K562 (cell line): ENCODE measurements around the gene BTBD1. TPM values are rescaled to one million over a fixed set of nuclear protein-coding genes. Genes with fewer than 3 reads are reported as not detected.
A peak's percentile ranks its signal among the peaks of the same experiment; 100 is the strongest.

Experiments used
- CTCF ChIP-seq, 3 experiments: IDR thresholded peaks in 2 of 3; conservative IDR thresholded peaks in 1 of 3; 2 replicates each; pipeline ENCODE4 v1.5.1; 2011 to 2012; ENCODE audit warnings: low read length in 3 of 3, mild to moderate bottlenecking in 3 of 3, control low read depth in 2 of 3, improper control_type of control experiment in 1 of 3, inconsistent platforms in 1 of 3, low read depth in 1 of 3, mixed read lengths in 1 of 3, moderate library complexity in 1 of 3; ENCODE audit not compliant: insufficient read depth in 2 of 3
- GABPB2 ChIP-seq: fragments of 250-450 bp; sonication (Bioruptor Pico); conservative IDR thresholded peaks from 2 replicates; pipeline ENCODE4 v1.5.1; 2021; ENCODE audit warnings: mild to moderate bottlenecking
- HNRNPK ChIP-seq: fragments of 200-400 bp; formaldehyde crosslinking; IDR thresholded peaks from one replicate; pipeline ENCODE4 v1.6.1; 2018; ENCODE audit warnings: mild to moderate bottlenecking, low read depth, low read length; ENCODE audit not compliant: poor library complexity, severe bottlenecking
- JUN ChIP-seq, 2 experiments: sonication (generic) in 1 of 2; formaldehyde crosslinking in 1 of 2; IDR thresholded peaks; 2 replicates each; pipeline versions ENCODE4 v1.6.1 to v1.8.0; 2012 to 2022; ENCODE audit warnings: borderline replicate concordance in 2 of 2, mild to moderate bottlenecking in 2 of 2, improper control_type of control experiment in 1 of 2, low read depth in 1 of 2, low read length in 1 of 2, missing genetic modification reagents in 1 of 2
- KDM5B ChIP-seq: fragments of 200-600 bp; sonication (generic); IDR thresholded peaks from 2 replicates; pipeline ENCODE4 v1.6.1; 2012; ENCODE audit warnings: low read depth, mild to moderate bottlenecking, moderate library complexity, low read length, control low read depth, inconsistent platforms; ENCODE audit not compliant: insufficient replicate concordance
- MYBL2 ChIP-seq, 2 experiments: fragments of 450-650 bp in 1 of 2; sonication (generic) in 1 of 2; formaldehyde crosslinking in 1 of 2; IDR thresholded peaks; 2 replicates each; pipeline versions ENCODE4 v1.6.1 to v1.8.1; 2017 to 2022; ENCODE audit warnings: borderline replicate concordance in 1 of 2, inconsistent platforms in 1 of 2, low read depth in 1 of 2, mild to moderate bottlenecking in 1 of 2, missing genetic modification reagents in 1 of 2, moderate library complexity in 1 of 2
- PBX2 ChIP-seq, 2 experiments: IDR thresholded peaks in 1 of 2; conservative IDR thresholded peaks in 1 of 2; 2 replicates each; pipeline ENCODE4 v1.6.1; 2016; ENCODE audit warnings: low read depth in 2 of 2, mild to moderate bottlenecking in 1 of 2, missing compliant biosample characterization in 1 of 2, missing genetic modification characterization in 1 of 2, moderate library complexity in 1 of 2
- TSC22D4 ChIP-seq: fragments of 450-650 bp; IDR thresholded peaks from 2 replicates; pipeline ENCODE4 v1.6.1; 2016; ENCODE audit warnings: missing genetic modification characterization, missing biosample characterization, control low read depth
- U2AF2 ChIP-seq: fragments of 200-400 bp; formaldehyde crosslinking; optimal IDR thresholded peaks from 2 replicates; pipeline ENCODE3; 2017; ENCODE audit warnings: low read depth, mild to moderate bottlenecking, low read length
- ZBTB17 ChIP-seq: fragments of 450-650 bp; formaldehyde crosslinking; IDR thresholded peaks from 2 replicates; pipeline ENCODE4 v1.4.0; 2020; ENCODE audit warnings: mild to moderate bottlenecking
- ZFP1 ChIP-seq: fragments of 450-650 bp; formaldehyde crosslinking; IDR thresholded peaks from 2 replicates; pipeline ENCODE4 v1.4.0; 2020; ENCODE audit warnings: mild to moderate bottlenecking, mixed read lengths
- ZNF134 ChIP-seq: fragments of 250-450 bp; sonication (Bioruptor Pico); conservative IDR thresholded peaks from 2 replicates; pipeline ENCODE4 v1.4.0; 2020
- ZNF165 ChIP-seq: fragments of 250-450 bp; sonication (Bioruptor Pico); IDR thresholded peaks from 2 replicates; pipeline ENCODE4 v1.4.0; 2020; ENCODE audit warnings: borderline replicate concordance
- ZNF589 ChIP-seq: fragments of 200-800 bp; sonication (Bioruptor generic); IDR thresholded peaks from 2 replicates; pipeline ENCODE4 v1.6.1; 2016; ENCODE audit warnings: low read depth, missing genetic modification characterization, missing compliant biosample characterization
- ZNF780A ChIP-seq: fragments of 250-450 bp; sonication (Bioruptor Pico); IDR thresholded peaks from 2 replicates; pipeline ENCODE4 v1.5.0; 2021; ENCODE audit warnings: mild to moderate bottlenecking
- polyA plus RNA-seq, 8 experiments: library from polyadenylated mRNA; depleted of rRNA in 4 of 8; stranded (reverse) in 5 of 8; unstranded in 3 of 8; fragments of >200 nt; fragmentation: Nextera tagmentation in 2 of 8; fragmentation: Illumina TruSeq in 1 of 8; extraction: Ambion mirVana in 2 of 8; extraction: Trizol in 1 of 8; gene quantifications; 2 replicates each; pipeline versions ENCODE4 v1.2.1 to v1.2.3, GENCODE V29; 2011 to 2014; ENCODE audit warnings: inconsistent platforms in 1 of 8, missing spikeins in 1 of 8
- total RNA-seq, 7 experiments: library from RNA; depleted of rRNA in 6 of 7; stranded (reverse); fragments of >200 nt in 6 of 7; fragmentation: Illumina TruSeq in 2 of 7; extraction: Trizol in 2 of 7; gene quantifications; 2 replicates each; pipeline versions ENCODE4 v1.2.1 to v1.2.3, GENCODE V29; 2011 to 2021; ENCODE audit warnings: low replicate concordance in 1 of 7
- TF ChIP-seq, protein P1 (sequence below): fragments of 250-450 bp; sonication (Bioruptor Pico); IDR thresholded peaks from 2 replicates; pipeline ENCODE4 v1.8.0; 2021; ENCODE audit warnings: borderline replicate concordance, mild to moderate bottlenecking, moderate library complexity; ENCODE audit not compliant: poor library complexity, severe bottlenecking
- TF ChIP-seq, protein P2 (sequence below): fragments of 250-450 bp; sonication (Bioruptor Pico); IDR thresholded peaks from 2 replicates; pipeline ENCODE4 v1.4.0; 2020; ENCODE audit warnings: mild to moderate bottlenecking, moderate library complexity, borderline replicate concordance

Gene BTBD1
- total and polyA plus RNA-seq, 9 of the 15 experiments (the other 6 are each of a cell fraction or from before 2014, with no cell fraction given), result 19.4 to 106 (median 90.4) TPM

- TF ChIP-seq KDM5B (peak; percentile 56), PBX2 (CRISPR knock-in tag; IDR thresholded peaks at IDR 0.05; ENCODE audit: low read depth) (no peak), PBX2 (tag; conservative IDR thresholded peaks at IDR 0.05; ENCODE audit: low read depth) (no peak), ZNF134 (no peak), GABPB2 (CRISPR knock-in tag) (no peak), ZNF165 (CRISPR knock-in tag) (no peak), ZNF589 (no peak), ZFP1 (CRISPR knock-in tag) (no peak), CTCF (IDR thresholded peaks at IDR 0.05 in 2 of 3, conservative IDR thresholded peaks at IDR 0.05 in 1 of 3; ENCODE audit: insufficient read depth in 2 of 3, low read depth in 1 of 3, low read length in 3 of 3) (peak; percentile 75 to 85 (median 84)), TSC22D4 (tag) (no peak), ZNF780A (CRISPR knock-in tag) (no peak), ZBTB17 (CRISPR knock-in tag) (peak; percentile 25; the same call in 1 of the 2 replicates), JUN (IDR thresholded peaks at IDR 0.05; ENCODE audit: borderline replicate concordance, low read depth, low read length) (peak; percentile 44; the same call in 1 of the 2 replicates), JUN (CRISPR knock-in tag; IDR thresholded peaks at IDR 0.05; ENCODE audit: borderline replicate concordance) (peak; percentile 57; the same call in 1 of the 2 replicates), MYBL2 (IDR thresholded peaks at IDR 0.05; ENCODE audit: low read depth) (no peak), MYBL2 (CRISPR knock-in tag; IDR thresholded peaks at IDR 0.05; ENCODE audit: borderline replicate concordance) (no peak), U2AF2 (no peak), HNRNPK (no peak)
- TF ChIP-seq, protein P1, sequence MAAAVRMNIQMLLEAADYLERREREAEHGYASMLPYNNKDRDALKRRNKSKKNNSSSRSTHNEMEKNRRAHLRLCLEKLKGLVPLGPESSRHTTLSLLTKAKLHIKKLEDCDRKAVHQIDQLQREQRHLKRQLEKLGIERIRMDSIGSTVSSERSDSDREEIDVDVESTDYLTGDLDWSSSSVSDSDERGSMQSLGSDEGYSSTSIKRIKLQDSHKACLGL (CRISPR knock-in tag), result peak; percentile 44
- TF ChIP-seq, protein P2, sequence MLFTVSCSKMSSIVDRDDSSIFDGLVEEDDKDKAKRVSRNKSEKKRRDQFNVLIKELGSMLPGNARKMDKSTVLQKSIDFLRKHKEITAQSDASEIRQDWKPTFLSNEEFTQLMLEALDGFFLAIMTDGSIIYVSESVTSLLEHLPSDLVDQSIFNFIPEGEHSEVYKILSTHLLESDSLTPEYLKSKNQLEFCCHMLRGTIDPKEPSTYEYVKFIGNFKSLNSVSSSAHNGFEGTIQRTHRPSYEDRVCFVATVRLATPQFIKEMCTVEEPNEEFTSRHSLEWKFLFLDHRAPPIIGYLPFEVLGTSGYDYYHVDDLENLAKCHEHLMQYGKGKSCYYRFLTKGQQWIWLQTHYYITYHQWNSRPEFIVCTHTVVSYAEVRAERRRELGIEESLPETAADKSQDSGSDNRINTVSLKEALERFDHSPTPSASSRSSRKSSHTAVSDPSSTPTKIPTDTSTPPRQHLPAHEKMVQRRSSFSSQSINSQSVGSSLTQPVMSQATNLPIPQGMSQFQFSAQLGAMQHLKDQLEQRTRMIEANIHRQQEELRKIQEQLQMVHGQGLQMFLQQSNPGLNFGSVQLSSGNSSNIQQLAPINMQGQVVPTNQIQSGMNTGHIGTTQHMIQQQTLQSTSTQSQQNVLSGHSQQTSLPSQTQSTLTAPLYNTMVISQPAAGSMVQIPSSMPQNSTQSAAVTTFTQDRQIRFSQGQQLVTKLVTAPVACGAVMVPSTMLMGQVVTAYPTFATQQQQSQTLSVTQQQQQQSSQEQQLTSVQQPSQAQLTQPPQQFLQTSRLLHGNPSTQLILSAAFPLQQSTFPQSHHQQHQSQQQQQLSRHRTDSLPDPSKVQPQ (CRISPR knock-in tag), result no peak
Measured at GRCh38 chr15:83011271-83012075, 55.6 kb downstream of the BTBD1 start, which contains the start of gene C15orf40 (continued).
